Mesendoderm (in vitro differentiated cells): ENCODE data around the gene ENPEP.

Source experiments
- DNase-seq: peaks from one replicate; pipeline ENCODE4 v3.0.0; 2013
- H2AK5ac ChIP-seq: 2 replicates; pipeline ENCODE4 v1.6.1; 2013; ENCODE audit warnings: low read length, inconsistent platforms
- H2BK120ac ChIP-seq: 2 replicates; pipeline ENCODE4 v1.6.1; 2013; ENCODE audit warnings: low read depth, mild to moderate bottlenecking, low read length, moderate library complexity, mixed read lengths
- H2BK15ac ChIP-seq: replicated peaks from 2 replicates; pipeline ENCODE4 v1.6.1; 2013; ENCODE audit warnings: low read depth, mild to moderate bottlenecking, moderate library complexity
- H2BK5ac ChIP-seq: 2 replicates; pipeline ENCODE4 v1.6.1; 2013; ENCODE audit warnings: low read length, inconsistent platforms
- H3K18ac ChIP-seq: 2 replicates; pipeline ENCODE4 v1.6.1; 2013; ENCODE audit warnings: mild to moderate bottlenecking, low read length, mixed read lengths
- H3K23ac ChIP-seq: one replicate; pipeline ENCODE4 v1.6.1; 2013; ENCODE audit warnings: low read length
- H3K27ac ChIP-seq: 2 replicates; pipeline ENCODE4 v1.5.1; 2013; ENCODE audit warnings: low read depth, mild to moderate bottlenecking, inconsistent platforms, low read length, moderate library complexity
- H3K27me3 ChIP-seq: 2 replicates; pipeline ENCODE4 v1.6.1; 2013; ENCODE audit warnings: low read length, control low read depth, mild to moderate bottlenecking, inconsistent platforms; ENCODE audit not compliant: insufficient read depth, poor library complexity
- H3K36me3 ChIP-seq: 2 replicates; pipeline ENCODE4 v1.6.1; 2013; ENCODE audit warnings: low read length, inconsistent platforms; ENCODE audit not compliant: control insufficient read depth, insufficient read depth
- H3K4ac ChIP-seq: one replicate; pipeline ENCODE4 v1.6.1; 2013; ENCODE audit warnings: low read depth, mild to moderate bottlenecking, low read length, moderate library complexity
- H3K4me1 ChIP-seq: 2 replicates; pipeline ENCODE4 v1.6.1; 2013; ENCODE audit warnings: low read depth, low read length, inconsistent platforms; ENCODE audit not compliant: control insufficient read depth
- H3K4me2 ChIP-seq: 2 replicates; pipeline ENCODE4 v1.6.1; 2013; ENCODE audit warnings: low read length
- H3K4me3 ChIP-seq: 2 replicates; pipeline ENCODE4 v1.5.1; 2013; ENCODE audit warnings: mild to moderate bottlenecking, low read length
- H3K56ac ChIP-seq: one replicate; pipeline ENCODE4 v1.6.1; 2013; ENCODE audit warnings: low read length
- H3K79me1 ChIP-seq: 2 replicates; pipeline ENCODE4 v1.6.1; 2013; ENCODE audit warnings: low read length, inconsistent platforms
- H3K79me2 ChIP-seq: 2 replicates; pipeline ENCODE4 v1.6.1; 2013; ENCODE audit warnings: mild to moderate bottlenecking, low read length; ENCODE audit not compliant: control insufficient read depth, insufficient read depth
- H3K9ac ChIP-seq: 2 replicates; pipeline ENCODE4 v1.6.1; 2013; ENCODE audit warnings: low read length, inconsistent platforms
- H4K5ac ChIP-seq: one replicate; pipeline ENCODE4 v1.6.1; 2013; ENCODE audit warnings: low read length
- H4K8ac ChIP-seq: one replicate; pipeline ENCODE4 v1.6.1; 2013; ENCODE audit warnings: low read depth, mild to moderate bottlenecking, control low read depth, low read length, moderate library complexity
- WGBS: extraction: QIAGEN DNeasy Blood & Tissue Kit; methylation state at CpG from one replicate; pipeline ENCODE4 v1.1.7; 2013; ENCODE audit warnings: low lambda C conversion rate, missing lambda C conversion rate; ENCODE audit not compliant: insufficient coverage; ENCODE audit errors: extremely low coverage; 5-methylcytosine and 5-hydroxymethylcytosine counted together

The ENPEP gene

GRCh38 chr4:110610940-110611831 is 135.2 kb downstream of the ENPEP start:
- peaks cover 62% of the 10 kb centered on the region for H3K79me2 ChIP-seq
- peak overlapping the region; percentile 92 for H3K9ac ChIP-seq
- DNase-seq = peak; percentile 47
- peak overlapping the region; percentile 94 for H3K56ac ChIP-seq
- peak overlapping the region; percentile 1 for H3K27ac ChIP-seq
- WGBS = no CpG with 5 or more reads among the region's 54 CpGs
- H3K36me3 ChIP-seq = peaks cover 3% of the 10 kb centered on the region
- H2AK5ac ChIP-seq = peak overlapping the region; percentile 22
- peak overlapping the region; percentile 76 for H2BK5ac ChIP-seq
- H3K27me3 ChIP-seq = no peaks in the 10 kb centered on the region
- H3K23ac ChIP-seq = peak overlapping the region; percentile 97
- H3K18ac ChIP-seq = peak overlapping the region; percentile 46
- no peak overlapping the region for H2BK120ac ChIP-seq
- H3K4ac ChIP-seq = peak overlapping the region; percentile 92
- peak overlapping the region; percentile 83 for H3K4me2 ChIP-seq
- H2BK15ac ChIP-seq = no peak overlapping the region
- H3K4me1 ChIP-seq = peaks cover 18% of the 10 kb centered on the region
- H4K5ac ChIP-seq = peak overlapping the region; percentile 51
- H4K8ac ChIP-seq = no peak overlapping the region
- peaks cover 8% of the 10 kb centered on the region for H3K79me1 ChIP-seq
- H3K4me3 ChIP-seq = peak overlapping the region; percentile 23

DNA sequence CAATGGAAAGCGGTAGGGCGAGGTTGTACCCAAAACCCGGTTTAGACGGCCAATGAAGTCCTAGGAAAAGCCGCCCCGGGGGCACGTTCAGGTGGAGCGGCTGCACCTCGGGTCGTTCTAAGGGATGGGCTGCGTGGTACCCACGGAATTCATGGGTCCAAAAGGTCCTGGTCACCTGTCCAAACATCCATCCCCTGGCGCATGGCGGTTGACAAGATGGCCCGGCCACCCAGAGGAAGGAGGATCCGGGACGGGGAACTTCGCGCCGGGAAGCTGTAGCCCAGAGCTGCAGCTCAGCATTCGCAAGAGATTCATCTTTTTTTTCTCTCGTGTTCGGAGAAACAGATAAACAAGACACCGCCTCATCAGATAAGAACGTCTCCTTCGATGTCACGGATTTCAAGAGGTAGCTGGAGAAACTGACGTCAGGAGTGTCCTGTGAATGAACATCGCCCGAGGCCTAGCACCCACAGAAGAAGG is 136.1 kb downstream of the ENPEP start:
- peaks cover 8% of the 10 kb centered on the region for H3K79me1 ChIP-seq
- no peak overlapping the region for H2BK15ac ChIP-seq
- peak overlapping the region; percentile 92 for H3K9ac ChIP-seq
- peak overlapping the region; percentile 23 for H3K4me3 ChIP-seq
- H3K4me1 ChIP-seq = peaks cover 18% of the 10 kb centered on the region
- WGBS = no CpG with 5 or more reads among the region's 30 CpGs
- peak overlapping the region; percentile 94 for H3K23ac ChIP-seq
- peak overlapping the region; percentile 46 for H3K18ac ChIP-seq
- peaks cover 65% of the 10 kb centered on the region for H3K79me2 ChIP-seq
- no peak overlapping the region for H4K8ac ChIP-seq
- peak; percentile 34 for DNase-seq
- H3K4ac ChIP-seq = peak overlapping the region; percentile 74
- H3K27ac ChIP-seq = no peak overlapping the region
- H3K4me2 ChIP-seq = peak overlapping the region; percentile 83
- peaks cover 3% of the 10 kb centered on the region for H3K36me3 ChIP-seq
- H2AK5ac ChIP-seq = no peak overlapping the region
- H2BK5ac ChIP-seq = peak overlapping the region; percentile 76
- H2BK120ac ChIP-seq = no peak overlapping the region
- no peaks in the 10 kb centered on the region for H3K27me3 ChIP-seq
- H4K5ac ChIP-seq = no peak overlapping the region
- H3K56ac ChIP-seq = peak overlapping the region; percentile 94

- peak overlapping the region; percentile 92 for H3K9ac ChIP-seq
- H3K4me3 ChIP-seq = peak overlapping the region; percentile 53
- peak overlapping the region; percentile 54 for H4K5ac ChIP-seq
- H3K27ac ChIP-seq = peak overlapping the region; percentile 65
- no CpG with 5 or more reads among the region's 23 CpGs for WGBS
- H3K23ac ChIP-seq = peak overlapping the region; percentile 7
- H3K4me1 ChIP-seq = peaks cover 18% of the 10 kb centered on the region
- H3K56ac ChIP-seq = peak overlapping the region; percentile 94
- no peak overlapping the region for H4K8ac ChIP-seq
- H3K36me3 ChIP-seq = peaks cover 3% of the 10 kb centered on the region
- H3K79me1 ChIP-seq = peaks cover 8% of the 10 kb centered on the region
- peak overlapping the region; percentile 92 for H2BK120ac ChIP-seq
- H2BK15ac ChIP-seq = no peak overlapping the region
- H3K79me2 ChIP-seq = peaks cover 68% of the 10 kb centered on the region
- no peaks in the 10 kb centered on the region for H3K27me3 ChIP-seq
- peak overlapping the region; percentile 74 for H3K4ac ChIP-seq
- H3K4me2 ChIP-seq = peak overlapping the region; percentile 83
- H2AK5ac ChIP-seq = peak overlapping the region; percentile 87
- H3K18ac ChIP-seq = peak overlapping the region; percentile 22
- peak; percentile 62 for DNase-seq
- peak overlapping the region; percentile 86 for H2BK5ac ChIP-seq
These were observed 136.8 kb downstream of the ENPEP start for GRCh38 chr4:110612631-110613269.

DNA sequence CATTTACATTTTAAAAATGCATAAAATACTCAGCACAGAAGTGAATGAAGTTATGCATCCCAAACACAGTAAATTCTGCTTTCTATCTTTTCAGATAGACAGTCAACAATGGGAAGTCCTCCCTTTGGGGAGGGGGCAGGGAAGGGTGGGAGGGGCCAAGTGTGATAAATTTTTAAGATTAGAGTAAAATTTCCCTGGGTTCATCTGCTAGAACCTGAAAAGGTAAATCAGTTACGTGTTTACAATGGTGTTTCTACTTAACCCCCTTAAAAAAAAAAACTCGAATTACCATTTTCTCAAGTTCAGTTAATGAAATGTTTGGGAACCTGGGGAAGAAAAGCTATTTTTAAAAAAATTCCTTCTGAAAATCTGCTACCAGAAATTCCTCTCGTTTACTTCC is 137.8 kb downstream of the ENPEP start:
- peaks cover 8% of the 10 kb centered on the region for H3K79me1 ChIP-seq
- no peak overlapping the region for H4K5ac ChIP-seq
- no peak overlapping the region for H3K18ac ChIP-seq
- peaks cover 18% of the 10 kb centered on the region for H3K4me1 ChIP-seq
- no peak overlapping the region for H3K4me2 ChIP-seq
- H3K23ac ChIP-seq = no peak overlapping the region
- H3K56ac ChIP-seq = peak overlapping the region; percentile 99
- no peaks in the 10 kb centered on the region for H3K27me3 ChIP-seq
- H2AK5ac ChIP-seq = no peak overlapping the region
- peaks cover 3% of the 10 kb centered on the region for H3K36me3 ChIP-seq
- peak overlapping the region; percentile 92 for H3K27ac ChIP-seq
- no peak overlapping the region for H2BK15ac ChIP-seq
- no CpG with 5 or more reads among the region's 3 CpGs for WGBS
- no peak overlapping the region for H2BK5ac ChIP-seq
- H3K79me2 ChIP-seq = peaks cover 75% of the 10 kb centered on the region
- no peak overlapping the region for H2BK120ac ChIP-seq
- H3K4me3 ChIP-seq = peak overlapping the region; percentile 47
- H4K8ac ChIP-seq = no peak overlapping the region
- H3K4ac ChIP-seq = no peak overlapping the region
- H3K9ac ChIP-seq = peak overlapping the region; percentile 84
- DNase-seq = peak; percentile 68

GRCh38 chr4:110614173-110614963 is 138.4 kb downstream of the ENPEP start:
- peaks cover 3% of the 10 kb centered on the region for H3K36me3 ChIP-seq
- peaks cover 13% of the 10 kb centered on the region for H3K4me1 ChIP-seq
- H2BK120ac ChIP-seq = peak overlapping the region; percentile 79
- peaks cover 75% of the 10 kb centered on the region for H3K79me2 ChIP-seq
- H3K27ac ChIP-seq = peak overlapping the region; percentile 92
- no peaks in the 10 kb centered on the region for H3K27me3 ChIP-seq
- H2BK5ac ChIP-seq = peak overlapping the region; percentile 94
- H4K5ac ChIP-seq = peak overlapping the region; percentile 2
- peak overlapping the region; percentile 26 for H3K4me2 ChIP-seq
- peak overlapping the region; percentile 99 for H3K56ac ChIP-seq
- H2BK15ac ChIP-seq = no peak overlapping the region
- peak overlapping the region; percentile 87 for H3K4me3 ChIP-seq
- H3K79me1 ChIP-seq = peaks cover 8% of the 10 kb centered on the region
- H2AK5ac ChIP-seq = no peak overlapping the region
- H4K8ac ChIP-seq = peak overlapping the region; percentile 84
- peak overlapping the region; percentile 99 for H3K18ac ChIP-seq
- peak overlapping the region; percentile 84 for H3K9ac ChIP-seq
- no peak overlapping the region for H3K23ac ChIP-seq
- peak; percentile 98 for DNase-seq
- H3K4ac ChIP-seq = peak overlapping the region; percentile 97
- WGBS = no CpG with 5 or more reads among the region's 27 CpGs
